ENCODE data around the gene KCNS1.
"Not testable (repeated sequence)": the region's sequence is repeated elsewhere in the genome, so short reads cannot be mapped to it uniquely, and the experiment has no call there.

Gene KCNS1

DNA sequence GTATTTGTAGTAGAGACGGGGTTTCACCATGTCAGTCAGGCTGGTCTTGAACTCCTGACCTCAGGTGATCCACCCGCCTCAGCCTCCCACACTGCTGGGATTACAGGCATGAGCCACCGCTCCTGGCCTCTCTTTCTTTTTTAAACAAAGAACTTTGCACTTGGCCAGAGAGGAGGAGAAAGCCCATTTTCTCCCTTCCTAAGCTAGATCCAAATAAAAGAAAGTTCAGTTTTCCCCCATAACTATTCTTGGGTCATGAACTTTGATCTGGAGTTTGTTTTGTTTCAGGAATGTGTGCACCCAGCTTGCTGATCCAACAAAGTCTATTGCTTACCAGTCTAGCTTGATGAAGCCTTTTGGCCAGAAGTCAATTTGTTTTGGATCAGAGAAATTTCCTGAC lies 23.4 kb downstream of the KCNS1 start:
- DNase-seq = no peak

DNA sequence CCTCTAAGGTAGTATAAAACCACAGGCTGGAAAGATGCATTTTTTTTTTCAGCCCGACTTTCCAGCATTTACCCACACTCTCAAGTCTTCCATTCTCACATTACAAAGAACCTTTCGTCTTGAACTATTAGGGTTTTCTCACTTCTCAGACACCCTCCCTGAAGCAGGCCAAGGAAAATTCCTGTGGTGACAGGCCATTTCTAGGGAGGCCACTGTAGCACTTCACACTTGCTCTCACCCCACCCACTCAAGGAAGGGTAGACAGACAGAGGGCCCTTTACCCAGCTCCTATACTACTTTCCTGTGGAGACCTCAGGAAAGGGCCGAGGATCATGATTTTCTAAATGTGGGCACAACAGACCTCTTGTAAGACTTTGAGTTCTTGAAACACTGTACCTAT lies 27.7 kb downstream of the KCNS1 start:
- DNase-seq = no peak

DNA sequence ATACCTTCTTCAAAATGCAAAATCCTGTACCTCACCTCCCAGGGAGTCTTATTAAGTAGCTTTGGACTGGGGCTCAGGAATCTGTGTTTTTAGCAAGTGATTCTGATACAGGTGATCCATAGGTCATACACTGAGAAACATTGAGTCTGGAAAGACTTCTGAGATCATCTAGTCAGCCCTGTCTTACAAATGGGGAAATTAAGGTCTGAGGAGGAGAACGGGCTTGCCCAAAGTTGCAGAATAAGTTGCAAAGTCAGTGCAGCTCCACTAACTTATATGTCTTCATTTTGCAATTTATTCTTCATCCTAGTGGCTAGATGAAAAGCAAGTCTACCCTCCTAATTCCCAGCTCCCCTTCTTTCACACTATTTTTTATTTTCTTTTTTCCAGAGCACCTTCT lies 28.9 kb downstream of the KCNS1 start:
- DNase-seq = no peak

DNA sequence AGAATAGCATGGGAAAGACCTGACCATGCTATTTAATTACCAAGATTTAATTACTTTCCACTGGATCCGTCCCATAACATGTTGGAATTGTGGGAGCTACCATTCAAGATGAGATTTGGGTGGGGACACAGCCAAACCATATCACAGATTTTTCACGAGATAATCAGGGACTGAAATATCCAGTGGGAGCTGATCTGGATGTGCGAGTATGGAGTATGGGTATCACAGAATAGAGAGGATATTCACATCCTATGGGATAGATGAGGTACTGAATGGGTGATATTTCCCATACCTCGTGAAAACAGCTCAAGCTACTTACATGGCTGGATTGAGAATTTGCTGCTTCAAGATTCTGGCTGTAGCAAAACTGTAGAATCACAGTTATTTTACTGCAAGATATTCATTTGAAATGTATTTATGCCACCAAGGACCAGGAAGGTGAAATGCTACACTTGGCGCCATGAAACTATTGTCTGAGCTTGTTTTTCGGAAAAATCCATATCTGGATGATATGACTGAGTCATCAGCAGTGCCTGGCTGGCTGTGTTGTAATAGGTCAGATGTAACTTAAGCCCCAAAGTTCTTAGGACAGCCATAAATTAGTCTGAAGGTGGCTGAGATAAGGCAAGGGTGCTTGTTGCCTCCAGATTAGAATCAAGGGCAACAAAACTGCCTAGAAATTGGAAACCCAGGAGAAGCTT lies 29.8 kb downstream of the KCNS1 start:
- no peak for DNase-seq

DNA sequence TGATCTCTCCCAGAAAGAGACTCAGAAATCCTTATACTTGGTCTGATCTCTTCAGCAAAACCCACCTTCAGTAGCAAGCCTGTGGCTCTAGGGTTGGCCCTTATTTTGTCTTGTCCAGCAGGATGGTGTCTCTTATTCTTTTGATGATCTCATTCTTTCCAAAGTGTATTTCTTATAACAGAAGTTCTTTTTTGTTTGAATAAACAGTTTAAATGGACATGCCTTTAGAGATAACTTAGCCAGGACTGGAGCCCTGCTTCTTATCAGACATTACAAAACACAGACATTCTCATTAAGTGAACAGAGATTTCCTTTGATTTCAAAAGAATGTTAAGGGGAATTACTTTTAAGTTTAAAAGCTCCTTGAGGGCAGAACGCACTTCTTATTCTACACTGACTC lies 31.7 kb downstream of the KCNS1 start:
- no peak for DNase-seq

DNA sequence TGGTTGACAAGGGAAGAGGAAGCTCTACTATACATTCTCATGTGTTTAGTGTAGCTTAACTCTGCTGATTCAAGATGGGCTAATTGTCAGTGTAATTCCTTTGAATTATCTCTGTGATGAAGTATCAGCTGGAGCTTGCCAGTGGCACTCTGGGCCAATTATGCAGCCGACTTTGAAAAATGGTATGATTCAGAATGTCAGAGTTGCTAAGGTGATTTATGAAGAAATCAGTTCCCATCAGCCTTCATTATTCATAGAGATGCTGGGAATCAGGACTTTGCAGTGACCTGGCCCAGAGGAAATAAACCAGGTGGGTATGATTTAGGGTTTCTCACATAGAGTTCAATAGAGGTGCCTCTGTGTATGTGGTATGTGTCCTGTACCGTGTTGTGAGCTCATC lies 33.4 kb downstream of the KCNS1 start:
- no peak for DNase-seq

DNA sequence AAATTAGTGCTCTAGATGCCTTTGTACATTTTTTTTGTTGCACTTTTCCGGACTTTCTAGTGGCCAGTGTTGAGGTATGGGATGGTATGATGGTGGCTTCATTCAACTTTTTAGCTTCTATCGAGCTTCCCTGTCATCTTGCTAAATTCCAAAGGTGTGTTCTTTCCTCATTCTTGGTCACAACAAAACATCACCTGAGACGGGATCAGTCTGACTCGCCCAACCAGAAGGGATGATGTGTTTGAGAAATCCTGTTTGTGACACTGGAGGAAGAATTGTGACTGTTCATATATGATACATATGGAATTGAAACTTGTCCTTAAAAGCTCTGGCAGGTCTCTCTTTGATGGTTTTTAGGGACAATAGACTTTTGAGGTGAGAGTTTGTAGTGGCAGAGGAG lies 33.8 kb downstream of the KCNS1 start:
- DNase-seq = no peak

DNA sequence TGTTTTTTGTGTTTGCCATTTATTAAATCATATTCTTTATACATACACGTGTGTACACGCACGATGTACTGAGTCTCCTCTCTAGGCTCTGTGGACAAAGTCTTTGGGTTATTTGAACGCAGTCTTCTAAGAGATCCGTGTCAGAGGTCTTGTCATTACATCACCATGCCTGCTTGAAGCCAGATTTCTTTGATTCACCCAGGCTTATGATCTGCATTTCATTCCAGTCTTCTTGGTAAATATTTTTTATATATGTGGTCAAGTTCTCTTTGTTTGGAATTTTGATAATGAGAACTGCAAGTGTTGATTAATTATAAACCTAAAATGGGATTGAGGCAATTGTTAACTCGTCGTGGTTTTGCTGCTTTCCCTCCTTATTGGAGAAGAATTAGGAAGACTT lies 34.6 kb downstream of the KCNS1 start:
- DNase-seq = no peak

DNA sequence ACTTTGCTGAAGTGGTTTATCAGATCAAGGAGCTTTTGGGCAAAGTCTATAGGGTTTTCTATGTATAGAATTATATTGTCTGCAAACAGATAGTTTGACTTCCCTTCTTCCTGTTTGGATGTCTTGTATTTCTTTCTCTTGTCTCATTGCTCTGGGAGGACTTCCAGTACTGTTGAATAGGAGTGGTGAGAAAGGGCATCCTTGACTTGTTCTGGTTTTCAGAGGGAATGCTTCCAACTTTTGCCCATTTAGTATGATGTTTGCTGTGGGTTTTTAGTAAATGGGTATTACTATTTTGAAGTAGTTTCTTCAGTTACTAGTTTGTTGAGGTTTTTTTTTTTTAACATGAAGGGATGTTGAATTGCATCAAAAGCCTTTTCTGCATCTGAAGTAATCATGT lies 36.1 kb downstream of the KCNS1 start:
- no peak for DNase-seq

DNA sequence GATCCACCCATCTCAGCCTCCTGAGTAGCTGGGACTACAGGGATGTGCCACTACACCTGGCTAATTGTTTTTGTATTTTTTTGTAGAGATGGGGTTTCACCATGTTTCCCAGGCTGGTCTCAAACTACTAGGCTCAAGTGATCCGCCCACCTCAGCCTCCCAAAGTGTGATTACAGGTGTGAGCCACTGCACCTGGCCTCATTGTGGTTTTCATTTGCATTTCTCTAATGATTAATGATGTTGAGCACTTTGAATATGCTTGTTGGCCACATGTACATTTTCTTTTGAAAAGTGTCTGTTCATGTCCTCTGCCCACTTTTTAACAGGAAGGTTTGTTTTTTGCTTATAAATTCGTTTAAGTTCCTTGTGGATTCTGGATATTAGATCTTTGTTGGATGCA lies 37.8 kb downstream of the KCNS1 start:
- DNase-seq = not testable (repeated sequence)

DNA sequence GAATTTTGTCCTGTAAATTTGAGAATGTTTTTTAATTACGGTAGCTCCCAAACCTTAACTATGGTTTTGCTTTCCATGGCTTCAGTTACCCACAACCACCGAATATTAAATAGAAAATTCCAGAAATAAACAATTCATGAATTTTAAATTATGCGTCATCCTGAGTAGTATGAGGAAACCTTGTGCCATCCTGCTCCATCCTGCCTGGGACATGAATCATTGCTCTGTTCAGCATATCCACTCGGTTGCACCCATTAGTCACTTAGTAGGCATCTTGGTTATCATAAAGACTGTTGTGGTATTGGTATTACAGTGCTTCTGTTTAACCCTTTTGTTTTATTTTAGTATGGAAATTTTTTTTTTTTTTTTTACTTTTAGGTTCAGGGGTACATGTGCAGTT lies 39.7 kb downstream of the KCNS1 start:
- no peak for DNase-seq

DNA sequence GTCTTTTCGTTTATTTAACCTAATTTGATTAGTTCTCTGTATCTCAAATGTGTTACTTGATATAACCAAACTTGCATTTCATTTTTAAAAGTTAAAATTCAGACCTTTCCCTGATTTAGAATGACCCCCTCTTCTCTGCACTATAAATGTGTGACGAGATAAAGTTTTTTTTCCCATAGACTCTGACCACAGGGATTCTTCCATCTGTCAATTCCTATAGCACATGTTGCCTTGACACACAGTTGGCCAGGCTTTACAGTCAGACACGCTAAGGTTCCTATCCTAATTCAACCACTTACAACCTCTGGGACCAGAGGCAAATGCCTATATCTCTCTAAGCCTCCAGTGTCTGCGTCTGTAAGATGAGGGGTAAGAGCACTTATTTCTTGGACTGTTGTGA lies 40.6 kb downstream of the KCNS1 start:
- DNase-seq = no peak

DNA sequence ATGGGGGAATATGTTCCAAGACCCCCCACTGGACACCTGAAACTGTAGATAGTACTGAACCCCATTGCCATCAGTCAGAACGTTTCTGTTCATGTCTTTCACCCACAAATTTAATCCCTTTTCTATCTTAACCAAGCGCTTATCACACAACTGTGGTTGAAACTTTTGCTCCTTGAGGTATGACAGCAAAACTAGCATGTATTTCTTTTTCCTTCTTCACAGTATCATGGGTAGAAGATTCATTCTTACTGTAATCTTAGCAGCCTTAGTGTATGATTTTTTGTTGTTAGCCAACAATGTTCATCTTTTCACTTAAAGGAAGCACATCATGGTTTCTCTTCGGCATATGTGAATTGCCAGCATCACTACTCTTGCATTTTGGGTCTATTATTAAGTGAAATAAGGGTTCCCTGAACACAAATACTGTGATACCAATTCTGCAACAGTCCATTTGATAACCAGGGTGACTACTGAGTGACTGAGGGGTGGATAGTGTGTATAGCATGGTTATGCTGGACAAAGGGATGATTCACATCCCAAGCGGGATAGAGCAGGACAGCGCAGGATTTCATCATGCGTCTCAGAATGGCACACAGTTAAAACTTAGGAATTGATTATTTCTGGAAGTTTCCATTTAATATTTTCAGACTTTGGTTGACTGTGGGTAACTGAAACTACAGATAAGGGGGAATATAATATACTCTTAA lies 41.8 kb downstream of the KCNS1 start:
- no peak for DNase-seq

DNA sequence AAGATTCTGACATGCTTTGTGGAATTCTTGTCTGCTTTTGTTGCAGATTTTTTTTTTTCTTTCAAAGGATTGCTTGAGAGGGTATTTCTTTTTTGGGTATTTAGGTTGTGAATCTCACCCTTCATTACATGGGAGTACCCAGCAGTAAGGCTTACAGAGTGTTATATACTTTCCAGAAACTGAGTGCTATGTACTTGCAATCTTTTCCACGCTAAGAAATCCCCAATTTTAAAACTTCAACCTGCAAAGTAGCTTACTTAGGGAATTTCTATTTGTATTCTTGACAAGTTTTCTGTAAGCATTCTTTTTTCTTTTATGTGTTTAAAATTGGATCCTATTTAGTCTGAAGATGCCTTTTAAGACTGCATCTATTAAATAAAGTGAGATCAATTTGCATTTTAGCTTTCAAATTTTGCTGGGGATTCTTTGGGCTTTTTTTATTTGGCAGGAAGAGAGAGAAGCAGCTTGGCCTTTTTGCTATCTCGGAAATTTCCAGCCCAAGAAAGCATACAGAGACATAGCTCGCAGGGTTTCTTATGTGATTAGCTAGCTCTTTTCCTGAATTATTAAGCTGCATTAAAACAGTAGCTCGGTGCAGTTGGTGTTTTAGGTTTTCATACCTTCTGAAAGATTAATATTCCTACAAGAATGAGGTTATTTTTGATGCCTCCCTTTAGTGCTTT lies 42.6 kb downstream of the KCNS1 start:
- DNase-seq = no peak

DNA sequence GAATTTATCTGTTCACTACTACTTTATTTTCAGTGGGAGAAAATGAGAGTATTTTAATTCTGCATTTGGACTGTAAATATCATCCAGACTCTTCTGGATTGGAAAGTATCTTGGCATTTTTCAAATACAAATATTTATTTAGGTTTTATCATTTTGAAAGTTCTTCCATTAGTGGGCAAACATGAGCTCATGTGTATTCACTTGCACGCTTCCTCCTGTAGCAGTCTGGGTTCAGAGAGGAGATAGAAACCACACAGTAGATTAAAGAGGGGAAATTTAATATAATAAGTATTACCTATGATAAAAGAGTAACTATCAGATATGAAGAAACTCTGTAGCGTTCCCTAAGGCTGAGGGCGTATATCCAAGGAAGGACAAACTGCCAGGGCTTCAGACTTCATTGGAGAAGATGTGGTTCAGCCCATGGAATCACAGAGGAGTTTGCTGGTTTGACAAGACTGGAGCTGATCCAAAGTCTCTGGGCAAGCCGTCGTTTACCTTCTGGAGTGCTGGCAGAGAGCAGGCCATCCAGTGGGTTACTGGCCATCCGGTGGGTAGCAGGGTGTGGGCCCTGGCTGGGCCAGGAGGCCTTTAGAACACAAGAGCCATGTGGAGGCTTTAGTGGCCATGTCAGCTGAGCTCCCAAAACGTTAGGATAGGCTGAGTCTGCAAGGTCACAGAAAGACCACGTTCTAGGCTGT lies 44.3 kb downstream of the KCNS1 start:
- no peak for DNase-seq

DNA sequence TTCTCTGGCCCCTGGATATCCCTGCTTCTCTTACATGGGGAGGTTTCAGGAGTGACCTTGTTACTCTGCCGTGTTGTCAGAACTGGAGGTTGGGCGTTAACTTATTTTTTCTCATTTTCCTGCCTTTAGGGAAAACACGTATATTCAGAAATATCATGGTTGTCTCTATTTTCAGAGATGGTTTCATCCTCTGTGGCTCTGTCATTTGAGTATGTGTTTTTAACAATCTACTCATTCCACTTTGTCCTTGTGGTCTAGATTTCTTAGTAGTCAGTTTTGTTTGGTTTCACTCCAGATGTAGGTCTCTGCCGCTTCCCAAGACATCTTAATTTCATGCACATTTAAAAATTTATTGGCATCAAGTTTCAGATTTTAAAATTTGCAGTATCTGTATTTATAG lies 45.9 kb downstream of the KCNS1 start:
- DNase-seq = no peak

DNA sequence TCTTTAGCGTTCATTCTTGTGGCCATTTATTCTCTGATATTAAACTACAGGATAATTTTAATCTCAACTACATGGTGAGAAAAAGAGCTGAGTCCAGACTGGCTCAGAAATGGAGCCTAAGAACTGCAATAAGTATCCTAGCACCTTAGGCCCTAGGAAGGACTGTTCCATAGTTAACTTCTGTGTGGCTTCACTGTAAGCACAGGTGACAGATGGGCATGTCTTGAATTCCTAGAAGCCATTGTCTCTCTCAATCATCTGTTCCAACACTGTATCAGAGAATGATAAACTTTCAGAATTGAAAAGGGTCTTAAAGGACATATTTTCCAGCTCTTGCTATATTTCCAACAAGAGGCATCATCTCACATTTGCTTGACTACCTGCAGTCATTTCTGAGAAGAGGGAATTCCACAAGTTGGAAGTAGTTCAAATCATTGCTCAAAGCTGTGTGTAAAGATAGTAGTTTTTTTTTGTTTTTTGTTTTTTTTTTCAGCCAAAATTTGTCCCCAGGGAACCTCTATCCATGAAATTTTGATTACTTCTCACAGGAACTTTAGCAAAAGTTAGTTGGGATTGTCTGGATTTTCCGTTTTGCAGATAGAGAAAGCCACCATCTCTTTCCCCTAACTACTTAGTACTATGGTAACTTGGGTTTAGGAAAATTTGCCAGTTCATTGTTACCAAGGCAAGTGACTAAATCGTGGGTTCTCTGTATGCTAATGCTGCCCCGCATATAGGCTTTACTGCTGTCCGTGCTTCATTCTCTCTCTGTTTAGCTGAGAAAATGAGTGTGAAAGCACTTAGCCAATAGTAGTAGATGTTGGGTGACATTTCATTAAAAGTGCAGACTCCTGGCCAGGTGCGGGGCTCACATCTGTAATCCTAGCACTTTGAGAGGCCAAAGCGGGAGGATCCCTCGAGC lies 47.2 kb downstream of the KCNS1 start:
- DNase-seq = no peak

DNA sequence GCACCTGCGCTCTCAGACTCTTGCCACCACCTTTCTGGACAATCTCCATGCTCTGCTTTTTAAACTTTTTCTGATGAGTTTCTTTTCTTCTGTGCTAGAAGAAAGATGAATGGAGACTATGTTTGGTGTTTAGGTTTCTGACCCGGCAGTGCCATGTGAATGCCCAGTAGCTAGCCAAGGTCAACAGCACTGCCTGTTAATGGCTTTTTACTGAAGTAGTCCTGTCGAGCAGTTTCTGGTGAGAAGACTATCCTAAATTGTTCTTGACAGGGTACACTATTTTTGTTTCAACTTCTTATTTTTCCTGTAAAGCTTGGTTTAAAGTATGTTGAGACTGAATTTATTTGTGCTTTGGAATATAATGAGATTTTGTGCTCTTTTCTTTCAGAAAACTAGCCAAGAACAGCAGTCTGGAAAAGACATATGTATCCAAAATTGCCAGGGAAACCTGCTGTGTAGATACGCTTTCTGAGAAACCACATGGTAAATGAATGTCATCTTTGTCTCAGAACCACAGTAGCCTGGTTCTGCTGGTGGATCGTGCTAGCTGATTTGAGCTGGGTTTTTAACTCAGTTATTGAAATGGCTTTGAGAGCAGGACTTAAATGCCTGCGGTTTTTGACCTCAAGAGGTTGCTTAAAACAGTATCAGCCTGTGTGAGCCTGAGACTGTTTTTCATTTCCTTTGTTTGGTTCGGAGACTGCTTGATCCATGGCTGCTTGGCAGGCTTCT lies 48.1 kb downstream of the KCNS1 start:
- DNase-seq = no peak

DNA sequence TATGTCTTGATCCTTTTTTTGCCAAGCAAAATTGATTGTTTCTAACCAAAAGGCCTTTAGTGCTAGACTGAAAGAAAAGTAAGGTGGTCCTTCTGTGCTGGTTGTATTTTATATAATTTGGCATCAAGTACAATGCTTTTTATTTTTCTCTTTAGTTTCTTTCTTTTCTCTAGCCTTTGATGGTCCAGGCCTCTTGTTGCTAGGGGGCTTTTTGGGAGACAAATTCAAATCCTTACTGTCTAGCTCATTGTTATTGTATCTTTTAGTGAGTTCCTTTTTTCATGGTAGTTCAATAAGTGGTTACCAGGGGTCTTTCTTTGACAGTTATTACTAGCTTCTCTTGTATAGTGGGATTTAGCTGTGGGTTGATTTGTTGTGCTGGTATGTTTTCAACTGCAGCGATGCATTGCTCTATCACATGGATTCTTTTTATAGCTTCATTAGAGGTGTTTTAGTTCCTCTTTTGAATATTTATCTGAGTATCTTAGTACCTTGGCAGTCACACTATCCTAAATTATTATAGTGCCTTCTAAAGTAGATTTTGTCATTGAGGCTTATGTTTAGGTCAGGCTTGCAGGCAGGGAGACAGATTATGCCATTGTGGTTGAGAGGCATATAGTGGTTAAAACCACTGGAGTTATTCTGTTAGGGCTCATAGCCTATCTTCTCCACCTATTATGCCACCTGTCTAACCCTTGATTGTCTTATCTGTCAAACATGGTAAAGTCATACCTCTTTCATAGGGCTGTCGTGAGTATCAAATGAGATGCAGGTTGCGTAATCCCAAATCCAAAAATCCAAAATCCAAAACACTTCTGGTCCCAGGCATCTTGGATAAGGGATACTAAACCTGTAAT lies 49.5 kb downstream of the KCNS1 start:
- DNase-seq = no peak

DNA sequence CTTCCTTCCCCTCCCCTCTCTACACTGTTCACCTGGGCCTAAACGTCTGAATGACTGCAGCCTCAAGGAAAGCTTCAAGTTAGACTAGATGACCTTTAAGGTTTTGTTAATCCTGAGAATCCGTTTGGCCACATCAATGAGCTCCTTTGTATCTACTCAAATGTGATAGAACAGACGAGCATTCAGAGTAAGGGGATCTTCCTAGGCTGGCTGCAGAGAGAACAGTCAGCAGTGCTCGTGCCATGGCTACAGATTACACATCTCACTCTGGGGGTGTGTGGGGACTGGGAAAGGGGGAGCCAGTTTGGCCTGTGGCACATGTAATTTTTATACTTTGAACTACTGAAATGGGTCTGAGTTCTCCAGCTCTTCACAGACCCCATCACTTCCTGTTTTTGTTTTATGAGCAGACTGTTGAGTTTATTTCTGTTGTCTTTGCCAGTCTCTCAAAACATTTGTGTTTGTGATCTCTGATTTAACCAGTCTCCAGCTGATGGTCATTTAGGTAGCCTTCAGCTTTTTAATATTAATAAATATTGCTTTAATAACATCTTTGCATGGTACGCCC lies 50.9 kb downstream of the KCNS1 start:
- DNase-seq = no peak
